ENCODE results near the gene ZBTB9. TPM values are rescaled to one million over a fixed set of nuclear protein-coding genes. Genes with fewer than 3 reads are reported as not detected.

ZBTB9 gene
- polyA plus RNA-seq, 1 experiment = 5.8 TPM

- Histone ChIP-seq H3K4me3 (ENCODE audit: low read depth, low read length) (peak overlapping the region; percentile 65), H3K27me3 (ENCODE audit: control insufficient read depth, insufficient read depth, low read length) (no peaks in the 10 kb centered on the region), H3K9me3 (ENCODE audit: control insufficient read depth, insufficient read depth, low read length) (no peaks in the 10 kb centered on the region), H3K27ac (ENCODE audit: low read depth, low read length) (peak overlapping the region; percentile 83)
- TF ChIP-seq CTCF (IDR thresholded peaks at IDR 0.05; ENCODE audit: low read depth, low read length) = no peak
- DNase-seq (ENCODE audit: low read depth, low spot score) = no peak
- ChIA-PET POLR2A (interaction anchor here (0.7 to 1.6 kb wide), 4 partner anchors 15 to 171 kb away, joined by 3 to 5 read pairs (median 4); partner anchors contain the start of genes B3GALT4 and ZBTB9), CTCF (interaction anchor here (0.6 to 2.2 kb wide), 4 partner anchors 8 to 121 kb away, joined by 3 to 18 read pairs (median 4); partner anchors contain the start of gene CUTA)
These were observed 29.3 kb upstream of the ZBTB9 start for GRCh38 chr6:33424855-33425667.

DNA sequence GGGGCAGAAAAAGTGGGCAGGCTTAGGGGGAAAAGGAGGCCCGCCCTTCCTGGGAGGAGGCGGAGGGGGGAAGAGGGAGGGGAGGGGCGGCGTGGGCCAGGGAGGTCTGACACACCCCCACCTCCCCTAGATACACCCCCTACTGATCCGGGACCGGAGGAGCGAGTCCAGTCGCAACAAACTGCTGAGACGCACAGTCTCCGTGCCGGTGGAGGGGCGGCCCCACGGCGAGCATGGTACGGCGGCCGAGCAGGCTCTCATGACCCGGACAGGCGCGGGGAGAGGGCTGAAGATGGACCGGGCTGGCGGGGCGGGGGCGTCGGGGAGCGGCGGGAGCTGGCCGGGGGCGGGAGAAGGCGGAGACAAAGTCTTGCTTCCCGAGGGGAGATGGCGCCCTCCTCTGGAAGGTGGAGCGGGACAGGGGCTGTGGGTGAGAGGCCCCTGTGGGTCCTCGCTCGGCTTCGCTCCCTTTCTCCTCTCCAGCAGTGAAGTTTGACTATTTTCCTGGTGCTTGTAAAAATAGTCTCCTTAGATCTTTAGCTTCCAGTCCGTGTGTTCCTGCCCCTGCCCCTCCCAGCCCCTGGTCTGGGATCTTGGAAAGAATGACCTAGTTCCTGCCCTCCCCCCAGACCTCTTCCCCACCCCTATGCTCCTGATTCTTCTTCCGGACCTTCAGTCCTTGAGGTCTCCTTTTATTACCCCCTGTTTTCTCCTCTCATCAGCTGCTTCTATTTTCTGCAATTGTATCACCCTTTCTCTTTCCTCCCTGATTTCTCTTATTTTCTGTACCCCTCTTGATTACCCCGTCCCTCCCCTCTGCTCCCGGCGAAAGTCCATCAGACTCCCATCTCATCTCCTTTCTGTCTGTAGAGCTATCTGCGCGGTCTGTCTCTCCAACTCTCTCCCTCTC, 28.5 kb upstream of the ZBTB9 start:
- H3K4me3 ChIP-seq (ENCODE audit: low read depth, low read length) = peak overlapping the region; percentile 65
- ChIA-PET CTCF (interaction anchor here (0.6 to 2.2 kb wide), 10 partner anchors 9 to 1082 kb away, joined by 3 to 18 read pairs (median 3); partner anchors contain the start of genes CUTA and WDR46), POLR2A (interaction anchor here (0.8 to 1.6 kb wide), 4 partner anchors 16 to 154 kb away, joined by 3 to 5 read pairs (median 4); partner anchors contain the start of genes B3GALT4, RPS18, VPS52 and ZBTB9)
- peak overlapping the region; percentile 83 for H3K27ac ChIP-seq (ENCODE audit: low read depth, low read length)
- peak; percentile 43 for DNase-seq (ENCODE audit: low read depth, low spot score)
- H3K27me3 ChIP-seq (ENCODE audit: control insufficient read depth, insufficient read depth, low read length) = no peaks in the 10 kb centered on the region
- no peaks in the 10 kb centered on the region for H3K9me3 ChIP-seq (ENCODE audit: control insufficient read depth, insufficient read depth, low read length)
- TF ChIP-seq CTCF (IDR thresholded peaks at IDR 0.05; ENCODE audit: low read depth, low read length) = peak; percentile 64

GRCh38 chr6:33426590-33427511, 27.5 kb upstream of the ZBTB9 start:
- H3K27me3 ChIP-seq (ENCODE audit: control insufficient read depth, insufficient read depth, low read length) = no peaks in the 10 kb centered on the region
- peak overlapping the region; percentile 73 for H3K4me3 ChIP-seq (ENCODE audit: low read depth, low read length)
- TF ChIP-seq CTCF (IDR thresholded peaks at IDR 0.05; ENCODE audit: low read depth, low read length) = no peak
- no peak for DNase-seq (ENCODE audit: low read depth, low spot score)
- H3K9me3 ChIP-seq (ENCODE audit: control insufficient read depth, insufficient read depth, low read length) = no peaks in the 10 kb centered on the region
- ChIA-PET CTCF (interaction anchor here (0.6 to 2.2 kb wide), 8 partner anchors 9 to 1081 kb away, joined by 3 to 18 read pairs (median 3); partner anchors contain the start of genes CUTA and WDR46), POLR2A (interaction anchor here (1.1 to 1.6 kb wide), 2 partner anchors 17 to 155 kb away, joined by 4 to 5 read pairs; partner anchors contain the start of genes RPS18 and VPS52)
- H3K27ac ChIP-seq (ENCODE audit: low read depth, low read length) = no peak overlapping the region

GRCh38 chr6:33427585-33428223, 26.7 kb upstream of the ZBTB9 start:
- DNase-seq (ENCODE audit: low read depth, low spot score) = no peak
- Histone ChIP-seq H3K9me3 (ENCODE audit: control insufficient read depth, insufficient read depth, low read length) (no peaks in the 10 kb centered on the region), H3K4me3 (ENCODE audit: low read depth, low read length) (peak overlapping the region; percentile 73), H3K27ac (ENCODE audit: low read depth, low read length) (no peak overlapping the region), H3K27me3 (ENCODE audit: control insufficient read depth, insufficient read depth, low read length) (no peaks in the 10 kb centered on the region)
- POLR2A ChIA-PET = no interaction called here
- TF ChIP-seq CTCF (IDR thresholded peaks at IDR 0.05; ENCODE audit: low read depth, low read length) = no peak
- CTCF ChIA-PET = no interaction called here

All from AG04450 (cell line).